SK-N-SH (cell line): ENCODE results near the gene POLA1. TPM values are rescaled to one million over a fixed set of nuclear protein-coding genes. Genes with fewer than 3 reads are reported as not detected.

Source experiments
- CTCF ChIA-PET: fragments of 300-600, 350-600 bp; formaldehyde crosslinking; extraction: SDS; loops from one replicate; lab custom pipeline; 2021; lab: Yijun Ruan, JAX
- POLR2A ChIA-PET: fragments of 350-600 bp; sonication (Branson Sonifier 250); formaldehyde crosslinking; extraction: SDS; loops from one replicate; lab custom pipeline; 2020; ENCODE audit warnings: antibody characterized with exemption, inconsistent platforms; lab: Yijun Ruan, JAX
- DNase-seq: peaks from one replicate; pipeline ENCODE4 v3.0.0; 2012
- H2AFZ ChIP-seq: fragments of 200-600 bp; sonication (generic); 2 replicates; pipeline ENCODE4 v1.8.1; 2016; ENCODE audit warnings: antibody characterized with exemption, mild to moderate bottlenecking, low read depth
- H3F3A ChIP-seq: fragments of 200-600 bp; sonication (generic); replicated peaks from 2 replicates; pipeline ENCODE3; 2016; ENCODE audit warnings: antibody characterized with exemption, mild to moderate bottlenecking; ENCODE audit not compliant: insufficient read depth
- H3K27ac ChIP-seq, 2 experiments: fragments of 200-500 bp in 1 of 2; fragments of 200-600 bp in 1 of 2; sonication (Bioruptor generic) in 1 of 2; sonication (generic), shearing (Covaris generic) in 1 of 2; 2 replicates each; pipeline versions ENCODE4 v1.5.1 to v1.6.1; 2014 to 2016; ENCODE audit warnings: low read depth in 2 of 2, inconsistent platforms in 1 of 2, low read length in 1 of 2, mild to moderate bottlenecking in 1 of 2, mixed read lengths in 1 of 2
- H3K27me3 ChIP-seq: fragments of 200-600 bp; sonication (generic), shearing (Covaris generic); 2 replicates; pipeline ENCODE4 v1.6.1; 2016; ENCODE audit warnings: mixed run types; ENCODE audit not compliant: insufficient read depth
- H3K36me3 ChIP-seq, 2 experiments: fragments of 200-500 bp in 1 of 2; fragments of 200-600 bp in 1 of 2; sonication (Bioruptor generic) in 1 of 2; sonication (generic) in 1 of 2; replicated peaks in 1 of 2; 2 replicates each; pipeline versions ENCODE3 to v1.5.1; 2014 to 2016; ENCODE audit warnings: low read length in 1 of 2, mild to moderate bottlenecking in 1 of 2; ENCODE audit not compliant: insufficient read depth in 2 of 2, control insufficient read depth in 1 of 2
- H3K4me1 ChIP-seq, 2 experiments: fragments of 200-500 bp in 1 of 2; fragments of 200-600 bp in 1 of 2; sonication (Bioruptor generic) in 1 of 2; sonication (generic), shearing (Covaris generic) in 1 of 2; 2 replicates each; pipeline versions ENCODE4 v1.5.1 to v1.6.1; 2014 to 2016; ENCODE audit warnings: low read depth in 1 of 2, low read length in 1 of 2, mixed run types in 1 of 2; ENCODE audit not compliant: insufficient read depth in 2 of 2, control insufficient read depth in 1 of 2
- H3K4me2 ChIP-seq: fragments of 200-600 bp; sonication (generic), shearing (Covaris generic); 2 replicates; pipeline ENCODE4 v1.6.1; 2017; ENCODE audit warnings: mixed run types
- H3K4me3 ChIP-seq, 2 experiments: fragments of 200-500 bp in 1 of 2; fragments of 200-600 bp in 1 of 2; sonication (Bioruptor generic) in 1 of 2; sonication (generic), shearing (Covaris generic) in 1 of 2; 2 replicates each; pipeline versions ENCODE4 v1.5.1 to v1.8.1; 2014 to 2016; ENCODE audit warnings: low read depth in 2 of 2, inconsistent platforms in 1 of 2, low read length in 1 of 2, mild to moderate bottlenecking in 1 of 2, mixed read lengths in 1 of 2, moderate library complexity in 1 of 2
- H3K79me2 ChIP-seq: fragments of 200-600 bp; sonication (generic); 2 replicates; pipeline ENCODE4 v1.8.1; 2017; ENCODE audit warnings: mild to moderate bottlenecking; ENCODE audit not compliant: insufficient read depth
- H3K9ac ChIP-seq: fragments of 200-600 bp; sonication (generic); 2 replicates; pipeline ENCODE4 v1.6.1; 2017; ENCODE audit warnings: mixed run types
- H3K9me2 ChIP-seq: fragments of 200-600 bp; sonication (generic); 2 replicates; pipeline ENCODE4 v1.6.1; 2017; ENCODE audit warnings: mixed run types
- H3K9me3 ChIP-seq: fragments of 200-600 bp; sonication (generic); 2 replicates; pipeline ENCODE4 v1.6.1; 2017; ENCODE audit warnings: mixed run types, mild to moderate bottlenecking, moderate library complexity
- H4K20me1 ChIP-seq: fragments of 200-600 bp; sonication (generic); 2 replicates; pipeline ENCODE4 v1.6.1; 2017; ENCODE audit warnings: mild to moderate bottlenecking, mixed run types; ENCODE audit not compliant: insufficient read depth
- EP300 ChIP-seq, 2 experiments: IDR thresholded peaks; 2 replicates each; pipeline versions ENCODE4 v1.4.0 to v1.6.1; 2012; ENCODE audit warnings: borderline replicate concordance in 1 of 2, low read depth in 1 of 2, low read length in 1 of 2
- EZH2phosphoT487 ChIP-seq: fragments of 200-600 bp; sonication (generic); IDR thresholded peaks from 2 replicates; pipeline ENCODE4 v1.6.1; 2017; ENCODE audit warnings: low read depth, mixed run types, mild to moderate bottlenecking, antibody characterized with exemption, moderate library complexity, borderline replicate concordance
- FOXJ3 ChIP-seq: sonication (generic); formaldehyde crosslinking; IDR thresholded peaks from 2 replicates; pipeline ENCODE4 v1.5.1; 2020; ENCODE audit warnings: mild to moderate bottlenecking, missing genetic modification reagents
- NFIC ChIP-seq: IDR thresholded peaks from 2 replicates; pipeline ENCODE4 v1.4.0; 2012; ENCODE audit warnings: borderline replicate concordance
- RCOR1 ChIP-seq: fragments of 150-350 bp; IDR thresholded peaks from 2 replicates; pipeline ENCODE4 v1.6.1; 2017; ENCODE audit warnings: antibody characterized with exemption, low read length
- RFX5 ChIP-seq: IDR thresholded peaks from 2 replicates; pipeline ENCODE4 v1.6.1; 2012; ENCODE audit warnings: mild to moderate bottlenecking, improper control_type of control experiment, low read length
- SIN3A ChIP-seq: IDR thresholded peaks from 2 replicates; pipeline ENCODE4 v1.6.1; 2012; ENCODE audit warnings: low read depth, mild to moderate bottlenecking, low read length, moderate library complexity, borderline replicate concordance
- TEAD4 ChIP-seq: IDR thresholded peaks from 2 replicates; pipeline ENCODE4 v1.4.0; 2012; ENCODE audit warnings: mild to moderate bottlenecking, borderline replicate concordance; ENCODE audit not compliant: insufficient read depth
- ZBTB33 ChIP-seq: IDR thresholded peaks from 2 replicates; pipeline ENCODE4 v1.4.0; 2012; ENCODE audit warnings: low read depth, borderline replicate concordance
- WGBS: methylation state at CpG from one replicate; pipeline ENCODE4 v1.1.6; 2017; ENCODE audit warnings: low lambda C conversion rate; 5-methylcytosine and 5-hydroxymethylcytosine counted together
- polyA plus RNA-seq, 3 experiments: library from polyadenylated mRNA; depleted of rRNA; stranded (reverse); fragments of >200 nt; gene quantifications; 2 replicates each; pipeline ENCODE4 v1.2.3, GENCODE V29; 2012
- TF ChIP-seq, protein P1 (sequence below): fragments of 200-600 bp; sonication (generic); IDR thresholded peaks from 2 replicates; pipeline ENCODE4 v1.6.1; 2017; ENCODE audit warnings: antibody characterized with exemption, mild to moderate bottlenecking, moderate library complexity
- TF ChIP-seq, protein P2 (sequence below): IDR thresholded peaks from 2 replicates; pipeline ENCODE4 v1.4.0; 2012; ENCODE audit warnings: low read depth, borderline replicate concordance

The POLA1 gene
- polyA plus RNA-seq, 1 of the 3 experiments (the other 2 are of a cell fraction): 2.8 TPM

- TF ChIP-seq, protein P1, sequence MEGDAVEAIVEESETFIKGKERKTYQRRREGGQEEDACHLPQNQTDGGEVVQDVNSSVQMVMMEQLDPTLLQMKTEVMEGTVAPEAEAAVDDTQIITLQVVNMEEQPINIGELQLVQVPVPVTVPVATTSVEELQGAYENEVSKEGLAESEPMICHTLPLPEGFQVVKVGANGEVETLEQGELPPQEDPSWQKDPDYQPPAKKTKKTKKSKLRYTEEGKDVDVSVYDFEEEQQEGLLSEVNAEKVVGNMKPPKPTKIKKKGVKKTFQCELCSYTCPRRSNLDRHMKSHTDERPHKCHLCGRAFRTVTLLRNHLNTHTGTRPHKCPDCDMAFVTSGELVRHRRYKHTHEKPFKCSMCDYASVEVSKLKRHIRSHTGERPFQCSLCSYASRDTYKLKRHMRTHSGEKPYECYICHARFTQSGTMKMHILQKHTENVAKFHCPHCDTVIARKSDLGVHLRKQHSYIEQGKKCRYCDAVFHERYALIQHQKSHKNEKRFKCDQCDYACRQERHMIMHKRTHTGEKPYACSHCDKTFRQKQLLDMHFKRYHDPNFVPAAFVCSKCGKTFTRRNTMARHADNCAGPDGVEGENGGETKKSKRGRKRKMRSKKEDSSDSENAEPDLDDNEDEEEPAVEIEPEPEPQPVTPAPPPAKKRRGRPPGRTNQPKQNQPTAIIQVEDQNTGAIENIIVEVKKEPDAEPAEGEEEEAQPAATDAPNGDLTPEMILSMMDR: no peak
- TF ChIP-seq RCOR1 (no peak), EP300 (IDR thresholded peaks at IDR 0.05; ENCODE audit: borderline replicate concordance in 1 of 2, low read depth in 1 of 2, low read length in 1 of 2) (no peak), NFIC (no peak), EZH2phosphoT487 (no peak), FOXJ3 (no peak)
- TF ChIP-seq, protein P2, sequence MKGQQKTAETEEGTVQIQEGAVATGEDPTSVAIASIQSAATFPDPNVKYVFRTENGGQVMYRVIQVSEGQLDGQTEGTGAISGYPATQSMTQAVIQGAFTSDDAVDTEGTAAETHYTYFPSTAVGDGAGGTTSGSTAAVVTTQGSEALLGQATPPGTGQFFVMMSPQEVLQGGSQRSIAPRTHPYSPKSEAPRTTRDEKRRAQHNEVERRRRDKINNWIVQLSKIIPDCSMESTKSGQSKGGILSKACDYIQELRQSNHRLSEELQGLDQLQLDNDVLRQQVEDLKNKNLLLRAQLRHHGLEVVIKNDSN: no peak
These were observed 311.3 kb downstream of the POLA1 start (continued) for GRCh38 chrX:25005034-25005381.

GRCh38 chrX:25005382-25006185 lies 311.9 kb downstream of the POLA1 start:
- Histone ChIP-seq H3F3A (no peaks in the 10 kb centered on the region), H4K20me1 (no peaks in the 10 kb centered on the region), H3K9ac (no peak overlapping the region), H3K4me1 (peaks cover 0 to 10% of the 10 kb centered on the region in 2 experiments; a peak in 2 of 4 replicates), H3K9me2 (no peaks in the 10 kb centered on the region), H3K9me3 (no peaks in the 10 kb centered on the region), H3K4me2 (no peak overlapping the region), H2AFZ (no peak overlapping the region), H3K79me2 (no peaks in the 10 kb centered on the region), H3K36me3 (no peaks in the 10 kb centered on the region), H3K27ac (no peak overlapping the region), H3K27me3 (peaks cover 6% of the 10 kb centered on the region; the same call in 1 of the 2 replicates), H3K4me3 (no peak overlapping the region)
- 64% methylated on average over 47 of the region's 72 CpGs for WGBS
- ChIA-PET CTCF (interaction anchor here (0.7 kb wide), 1 partner anchor 12 kb away, joined by 3 read pairs; no protein-coding TSS in a partner anchor), POLR2A (no interaction called here)
- TF ChIP-seq RFX5: no peak
- no peak for TF ChIP-seq SIN3A
- TF ChIP-seq ZBTB33: no peak
- no peak for TF ChIP-seq TEAD4
- no peak for DNase-seq
